GM21737 (cell line): ENCODE data around the gene HHATL.

ENCODE experiments used
- ATAC-seq: cut with Tn5 transposase; IDR thresholded peaks from one replicate; pipeline ENCODE4 v1.9.1; 2021; ENCODE audit warnings: mild to moderate bottlenecking, moderate library complexity; ENCODE audit not compliant: unreplicated experiment

HHATL gene

GRCh38 chr3:42666577-42666998 is 36.0 kb downstream of the HHATL start:
- no peak for ATAC-seq

- no peak for ATAC-seq
These were observed 36.6 kb downstream of the HHATL start for GRCh38 chr3:42666022-42666421.

- no peak for ATAC-seq
These were observed 37.3 kb downstream of the HHATL start for GRCh38 chr3:42665050-42665878.

GRCh38 chr3:42664438-42664803 is 38.2 kb downstream of the HHATL start:
- no peak for ATAC-seq

- no peak for ATAC-seq
These were observed 38.8 kb downstream of the HHATL start for GRCh38 chr3:42663581-42664437.

- no peak for ATAC-seq
These were observed 39.6 kb downstream of the HHATL start for GRCh38 chr3:42662813-42663535.

GRCh38 chr3:42662037-42662812 is 40.4 kb downstream of the HHATL start:
- ATAC-seq = no peak

- no peak for ATAC-seq
These were observed 41.0 kb downstream of the HHATL start for GRCh38 chr3:42661593-42662022.

- no peak for ATAC-seq
These were observed 41.7 kb downstream of the HHATL start for GRCh38 chr3:42660898-42661297.

- no peak for ATAC-seq
These were observed 42.4 kb downstream of the HHATL start for GRCh38 chr3:42660131-42660715.

GRCh38 chr3:42659451-42660130 is 43.0 kb downstream of the HHATL start:
- no peak for ATAC-seq

GRCh38 chr3:42658771-42659390 is 43.7 kb downstream of the HHATL start:
- no peak for ATAC-seq

- no peak for ATAC-seq
These were observed 44.4 kb downstream of the HHATL start for GRCh38 chr3:42658091-42658770.

- no peak for ATAC-seq
These were observed 44.9 kb downstream of the HHATL start for GRCh38 chr3:42657675-42658074.

GRCh38 chr3:42656680-42657610 is 45.7 kb downstream of the HHATL start:
- no peak for ATAC-seq

- no peak for ATAC-seq
These were observed 46.5 kb downstream of the HHATL start for GRCh38 chr3:42655980-42656679.

- no peak for ATAC-seq
These were observed 47.2 kb downstream of the HHATL start for GRCh38 chr3:42655331-42655888.
